Cardiac muscle cell (in vitro differentiated cells and primary cell): ENCODE results near the gene SMIM17. TPM values are rescaled to one million over a fixed set of nuclear protein-coding genes. Genes with fewer than 3 reads are reported as not detected.

Experiments
- DNase-seq, 2 donors: peaks; one replicate each; pipeline versions ENCODE4 v3.0.0 to v3.0.0-alpha.2; 2010 to 2017; ENCODE audit warnings: low read depth in 1 of 2, low spot score in 1 of 2
- H3K27ac ChIP-seq: fragments of 200-600 bp; sonication (generic); 2 replicates; pipeline ENCODE4 v1.5.1; 2016
- H3K27me3 ChIP-seq: fragments of 200-600 bp; sonication (generic); 2 replicates; pipeline ENCODE4 v1.6.0; 2016; ENCODE audit warnings: control low read depth
- H3K36me3 ChIP-seq: fragments of 200-600 bp; sonication (generic); 2 replicates; pipeline ENCODE4 v1.5.1; 2016; ENCODE audit warnings: control low read depth
- H3K4me1 ChIP-seq: fragments of 200-600 bp; sonication (generic); 2 replicates; pipeline ENCODE4 v1.8.1; 2017; ENCODE audit warnings: low read depth, mild to moderate bottlenecking, mixed run types
- H3K4me3 ChIP-seq: fragments of 200-600 bp; sonication (generic); 2 replicates; pipeline ENCODE4 v1.5.1; 2016; ENCODE audit warnings: mild to moderate bottlenecking
- H3K9me3 ChIP-seq: fragments of 200-600 bp; sonication (generic); 2 replicates; pipeline ENCODE4 v1.5.1; 2017; ENCODE audit warnings: low read depth, mild to moderate bottlenecking, control low read depth
- CTCF ChIP-seq: IDR thresholded peaks from 2 replicates; pipeline ENCODE4 v1.5.1; 2012; ENCODE audit warnings: low read depth, mild to moderate bottlenecking, low read length
- polyA plus RNA-seq: library from polyadenylated mRNA; unstranded; fragments of >200 nt; fragmentation: Nextera tagmentation; extraction: Ambion mirVana; gene quantifications from 2 replicates; pipeline ENCODE4 v1.2.1, GENCODE V29; 2016
- total RNA-seq: library from RNA; depleted of rRNA; stranded (reverse); fragments of >200 nt; gene quantifications from 2 replicates; pipeline ENCODE4 v1.2.3, GENCODE V29; 2016

SMIM17 gene
- total and polyA plus RNA-seq, 2 experiments from 2014 or later: 0.72 to 1.4 TPM

GRCh38 chr19:56660381-56661107, 17.6 kb downstream of the SMIM17 start:
- H3K36me3 ChIP-seq: no peaks in the 10 kb centered on the region
- no peak for TF ChIP-seq CTCF
- no peaks in the 10 kb centered on the region for H3K4me1 ChIP-seq
- H3K9me3 ChIP-seq: peaks cover 5% of the 10 kb centered on the region
- no peak overlapping the region for H3K27ac ChIP-seq
- H3K4me3 ChIP-seq: no peak overlapping the region
- no peak for DNase-seq
- no peaks in the 10 kb centered on the region for H3K27me3 ChIP-seq

GRCh38 chr19:56661248-56661647, 18.3 kb downstream of the SMIM17 start:
- no peaks in the 10 kb centered on the region for H3K4me1 ChIP-seq
- TF ChIP-seq CTCF: no peak
- H3K27ac ChIP-seq: no peak overlapping the region
- H3K4me3 ChIP-seq: no peak overlapping the region
- H3K27me3 ChIP-seq: no peaks in the 10 kb centered on the region
- DNase-seq: no peak
- H3K36me3 ChIP-seq: no peaks in the 10 kb centered on the region
- H3K9me3 ChIP-seq: peaks cover 5% of the 10 kb centered on the region

GRCh38 chr19:56663931-56664500, 21.1 kb downstream of the SMIM17 start:
- no peak for DNase-seq
- TF ChIP-seq CTCF: no peak
- Histone ChIP-seq H3K4me3 (no peak overlapping the region), H3K36me3 (no peaks in the 10 kb centered on the region), H3K4me1 (no peaks in the 10 kb centered on the region), H3K27ac (no peak overlapping the region), H3K9me3 (no peaks in the 10 kb centered on the region), H3K27me3 (no peaks in the 10 kb centered on the region)

GRCh38 chr19:56664511-56664910, 21.6 kb downstream of the SMIM17 start:
- H3K4me3 ChIP-seq: no peak overlapping the region
- H3K4me1 ChIP-seq: no peaks in the 10 kb centered on the region
- H3K27ac ChIP-seq: no peak overlapping the region
- no peak for DNase-seq
- TF ChIP-seq CTCF: no peak
- no peaks in the 10 kb centered on the region for H3K36me3 ChIP-seq
- H3K9me3 ChIP-seq: no peaks in the 10 kb centered on the region
- H3K27me3 ChIP-seq: no peaks in the 10 kb centered on the region

- H3K36me3 ChIP-seq: no peaks in the 10 kb centered on the region
- TF ChIP-seq CTCF: no peak
- H3K9me3 ChIP-seq: no peaks in the 10 kb centered on the region
- no peaks in the 10 kb centered on the region for H3K4me1 ChIP-seq
- no peaks in the 10 kb centered on the region for H3K27me3 ChIP-seq
- no peak overlapping the region for H3K27ac ChIP-seq
- no peak overlapping the region for H3K4me3 ChIP-seq
- no peak for DNase-seq
Observed at GRCh38 chr19:56667311-56667870, 24.4 kb downstream of the SMIM17 start.
